AML-193 (cell line): Measurements from ENCODE around the gene FIP1L1.

Source experiments
- DNase-seq, 2 experiments: peaks; one replicate each; lab custom pipeline; 2025; lab: John Stamatoyannopoulos, UW

FIP1L1 gene

GRCh38 chr4:53476232-53477037 is 99.0 kb downstream of the FIP1L1 start:
- no peak for DNase-seq

GRCh38 chr4:53477038-53477565 is 99.7 kb downstream of the FIP1L1 start:
- no peak for DNase-seq

DNA sequence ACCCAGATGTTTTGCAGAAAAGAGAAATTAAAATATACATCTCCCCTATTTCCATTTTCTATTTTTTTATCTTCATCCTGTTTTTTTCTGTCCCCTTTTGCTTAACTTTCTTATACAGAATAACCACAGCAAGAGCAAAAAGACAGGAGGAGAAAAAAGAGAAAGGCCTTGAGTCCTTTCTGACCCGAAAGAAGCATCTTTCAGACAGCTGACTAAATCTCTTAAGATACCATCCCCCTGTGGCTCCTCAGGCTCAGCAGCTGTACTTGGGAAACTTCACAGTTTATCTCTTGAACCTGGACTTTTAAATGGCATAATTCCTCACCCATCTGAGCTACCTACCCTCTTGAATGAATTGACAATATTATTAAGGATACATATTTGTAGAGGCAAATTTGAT is 100.2 kb downstream of the FIP1L1 start:
- DNase-seq, result no peak

- no peak for DNase-seq
Observed at GRCh38 chr4:53478671-53479456, 101.4 kb downstream of the FIP1L1 start.

- no peak for DNase-seq
Observed at GRCh38 chr4:53479736-53480525, 102.5 kb downstream of the FIP1L1 start.

DNA sequence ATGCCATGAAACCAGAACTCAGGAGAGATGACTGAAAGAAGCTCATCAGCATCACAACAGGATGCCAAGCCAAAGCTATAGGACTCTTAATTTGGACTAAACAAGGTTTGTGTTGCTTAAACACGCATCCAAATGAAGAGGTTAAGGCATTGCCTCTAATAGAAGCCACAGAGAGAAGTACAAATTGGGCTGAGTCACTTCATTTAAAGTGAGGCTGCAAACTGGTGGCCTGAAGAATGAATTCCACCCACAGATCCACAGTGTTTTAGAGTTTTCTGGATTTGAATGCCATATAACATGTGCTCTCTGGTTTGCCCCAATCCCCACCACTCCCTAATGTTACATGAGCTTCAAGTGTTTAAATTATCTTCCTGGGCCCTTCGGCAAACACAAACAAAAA is 103.5 kb downstream of the FIP1L1 start:
- no peak for DNase-seq

- no peak for DNase-seq
Observed at GRCh38 chr4:53481586-53481985, 104.1 kb downstream of the FIP1L1 start.

DNA sequence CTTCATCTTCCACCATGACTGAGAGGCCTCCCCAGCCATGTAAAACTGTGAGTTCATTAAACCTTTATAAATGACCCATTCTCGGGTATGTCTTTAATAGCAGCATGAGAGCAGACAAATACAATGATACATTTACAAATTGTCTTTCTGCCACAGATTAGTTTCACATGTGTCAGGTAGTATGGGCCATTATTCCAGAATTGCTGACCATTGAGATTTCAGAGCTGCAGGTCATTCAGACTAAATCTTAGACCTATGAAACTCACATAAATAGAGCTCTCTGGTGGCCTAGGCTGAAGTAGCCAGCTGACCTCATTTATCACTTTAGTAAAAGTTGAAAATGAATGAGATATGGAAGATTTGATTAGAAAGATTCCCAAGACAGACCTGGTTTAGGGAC is 105.8 kb downstream of the FIP1L1 start:
- DNase-seq, result no peak

- no peak for DNase-seq
Observed at GRCh38 chr4:53484911-53485657, 107.6 kb downstream of the FIP1L1 start.

GRCh38 chr4:53485658-53486040 is 108.2 kb downstream of the FIP1L1 start:
- no peak for DNase-seq

DNA sequence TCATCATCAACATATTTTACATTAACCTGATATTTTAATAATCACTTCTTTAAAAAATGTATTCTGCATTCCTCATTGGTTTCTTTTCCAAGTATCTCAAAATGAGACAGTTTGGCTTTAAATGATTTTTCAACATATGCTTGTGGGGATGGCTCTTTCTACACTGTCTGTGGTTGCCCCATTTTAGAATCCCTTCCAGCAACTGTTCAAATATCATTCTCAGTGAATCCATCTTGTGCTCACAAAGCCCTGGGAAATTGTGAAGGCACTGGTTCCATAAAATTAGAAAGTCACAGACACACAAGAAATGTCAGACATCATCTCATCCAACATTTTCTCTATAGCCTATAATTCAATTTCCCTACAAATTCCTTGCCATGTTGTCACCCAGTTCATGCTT is 110.3 kb downstream of the FIP1L1 start:
- DNase-seq, result no peak

DNA sequence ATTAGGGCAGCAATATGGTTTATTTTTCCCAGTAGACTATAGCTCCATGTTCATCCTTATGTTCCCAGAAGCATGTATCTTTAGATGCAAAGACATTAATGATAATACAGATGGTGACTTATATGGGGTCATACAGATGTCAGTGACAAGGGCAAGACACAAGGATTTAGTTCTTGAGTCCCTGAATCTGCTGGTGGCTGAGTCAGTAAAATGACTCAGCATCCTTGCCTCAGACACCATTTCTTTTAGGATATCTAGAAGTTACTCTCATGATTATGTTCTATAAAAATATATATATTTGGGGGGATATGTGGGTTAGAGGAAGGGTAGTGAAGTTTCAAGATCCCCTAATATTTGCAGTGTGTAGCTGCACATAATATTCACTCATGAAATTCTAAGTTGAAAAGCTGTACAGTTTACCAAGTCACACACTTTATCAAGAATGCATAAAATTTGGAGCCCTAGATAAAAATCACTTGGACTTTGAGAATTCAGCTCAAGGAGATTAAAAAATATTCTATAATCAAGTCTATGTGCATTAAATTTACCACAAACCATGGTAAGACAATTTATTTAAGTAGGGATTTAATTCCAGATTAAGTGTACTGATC is 111.9 kb downstream of the FIP1L1 start:
- DNase-seq, result no peak

DNA sequence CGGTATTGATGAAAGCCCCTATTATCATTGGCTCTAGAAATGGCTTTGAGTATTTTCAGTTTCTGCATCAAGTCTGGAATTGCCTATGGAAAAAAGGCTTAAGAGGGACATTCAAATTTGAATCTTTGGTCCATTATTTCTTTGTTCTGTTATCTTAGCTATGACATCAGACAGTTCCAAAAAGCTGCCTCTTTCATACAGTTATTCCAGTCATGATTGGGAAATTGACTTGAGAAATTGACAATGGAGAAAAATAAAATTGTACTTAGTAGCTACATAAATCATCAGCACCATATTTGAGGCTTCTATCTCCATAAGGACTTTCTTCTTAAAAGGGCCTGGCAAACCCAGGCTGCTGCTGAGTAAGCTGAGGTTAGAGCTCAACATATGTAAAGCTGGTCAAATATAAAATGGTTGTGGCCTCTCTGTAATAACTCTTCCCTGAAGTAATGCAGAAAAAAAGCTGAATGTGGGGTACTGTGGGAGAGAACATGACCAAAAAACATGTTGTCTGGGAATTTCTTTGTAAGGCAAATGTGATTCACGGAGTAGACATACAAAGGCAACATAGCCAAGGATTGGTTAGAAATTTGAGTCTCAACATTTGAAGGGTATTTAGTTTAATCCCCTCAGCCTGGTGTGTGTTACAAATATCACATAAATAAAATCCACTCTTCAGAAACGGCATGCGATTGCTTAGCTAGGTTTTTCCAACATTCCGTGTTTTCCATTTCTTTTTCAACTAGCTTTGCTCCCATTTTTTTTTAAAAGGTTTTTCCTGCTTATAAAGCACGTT is 112.9 kb downstream of the FIP1L1 start:
- no peak for DNase-seq

- DNase-seq, result peak; percentile 22 to 46
Observed at GRCh38 chr4:53490965-53491622, 113.7 kb downstream of the FIP1L1 start.

GRCh38 chr4:53494851-53495250 is 117.4 kb downstream of the FIP1L1 start:
- DNase-seq, result no peak

DNA sequence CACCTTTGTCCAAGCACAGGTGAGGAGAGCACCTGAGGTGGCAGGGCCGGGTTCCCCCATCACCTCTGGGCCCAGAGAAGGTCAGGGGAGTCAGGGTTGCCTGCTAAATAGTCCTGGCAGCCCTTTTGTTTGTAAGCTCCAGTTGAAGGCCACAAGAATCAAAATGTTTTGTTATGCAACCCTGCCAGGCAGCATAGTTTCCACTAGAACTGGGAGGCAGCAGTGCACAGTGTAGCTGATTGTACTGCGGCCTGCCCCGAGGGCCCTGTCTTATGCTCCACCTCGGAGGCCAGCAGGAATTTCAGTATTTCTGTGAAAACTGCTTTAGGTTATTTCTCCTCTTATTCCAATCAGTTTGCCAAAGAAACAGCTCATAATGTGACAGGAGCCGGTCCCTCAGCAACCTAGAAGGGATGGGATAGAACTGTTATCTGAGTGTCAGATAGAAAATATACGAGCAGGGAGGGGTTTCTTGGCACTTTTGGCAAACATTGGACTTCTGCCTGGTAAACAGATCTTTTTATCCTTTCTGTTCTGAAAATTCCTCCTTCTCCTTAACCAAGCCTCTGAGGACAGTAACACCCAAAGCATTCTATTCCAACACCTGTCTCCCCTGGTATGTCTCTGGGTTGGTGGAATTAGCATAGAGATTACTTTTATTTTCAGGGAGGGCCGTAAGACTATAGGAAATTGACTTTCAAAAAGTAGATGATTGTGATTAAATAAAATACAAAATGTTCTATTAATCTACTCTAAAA is 120.2 kb downstream of the FIP1L1 start:
- DNase-seq, result no peak

DNA sequence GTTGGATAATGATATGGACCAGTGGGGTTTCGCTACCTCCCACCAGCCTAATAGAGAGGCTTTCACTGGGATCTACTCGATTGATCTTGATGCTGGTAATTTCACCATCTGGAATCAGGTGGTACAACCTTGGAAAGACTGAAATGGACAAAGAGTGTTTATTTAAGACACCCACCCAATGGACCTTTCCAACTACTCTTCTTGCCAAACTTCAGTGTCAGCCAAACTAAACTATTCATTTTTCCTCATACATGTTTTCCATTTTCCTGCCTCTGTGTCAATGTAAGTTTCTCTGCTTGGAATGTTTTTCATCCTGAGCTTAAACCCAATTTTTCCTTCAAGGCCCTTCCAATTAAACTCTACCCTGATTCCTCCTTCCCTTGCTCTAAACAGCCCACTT is 121.3 kb downstream of the FIP1L1 start:
- no peak for DNase-seq

DNA sequence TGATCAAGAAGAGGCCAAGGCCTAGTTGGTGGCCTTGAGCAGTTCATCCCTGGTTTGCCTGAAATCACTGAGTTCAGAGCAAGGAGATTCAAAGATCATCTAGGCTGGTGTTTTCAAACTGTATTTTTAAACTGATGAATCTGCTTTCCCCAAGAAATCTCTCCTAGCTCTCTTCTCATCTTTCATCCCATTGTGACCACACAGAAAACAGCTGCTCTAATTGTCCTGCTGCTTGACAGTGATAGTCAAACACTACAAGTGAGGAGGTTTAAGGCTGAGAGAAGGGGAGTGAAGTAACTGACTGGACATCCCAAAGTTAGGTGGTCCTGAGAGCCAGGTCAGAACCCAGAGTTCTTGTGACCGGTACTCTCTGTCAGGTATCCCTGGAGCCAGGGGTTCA is 122.3 kb downstream of the FIP1L1 start:
- DNase-seq, result no peak

- no peak for DNase-seq
Observed at GRCh38 chr4:53500546-53500945, 123.1 kb downstream of the FIP1L1 start.
